GM21381 (cell line): ENCODE data around the gene NTRK3.

Experiments used
- ATAC-seq: cut with Tn5 transposase; IDR thresholded peaks from one replicate; pipeline ENCODE4 v1.9.1; 2021; ENCODE audit warnings: mild to moderate bottlenecking, moderate library complexity; ENCODE audit not compliant: unreplicated experiment

NTRK3 gene

DNA sequence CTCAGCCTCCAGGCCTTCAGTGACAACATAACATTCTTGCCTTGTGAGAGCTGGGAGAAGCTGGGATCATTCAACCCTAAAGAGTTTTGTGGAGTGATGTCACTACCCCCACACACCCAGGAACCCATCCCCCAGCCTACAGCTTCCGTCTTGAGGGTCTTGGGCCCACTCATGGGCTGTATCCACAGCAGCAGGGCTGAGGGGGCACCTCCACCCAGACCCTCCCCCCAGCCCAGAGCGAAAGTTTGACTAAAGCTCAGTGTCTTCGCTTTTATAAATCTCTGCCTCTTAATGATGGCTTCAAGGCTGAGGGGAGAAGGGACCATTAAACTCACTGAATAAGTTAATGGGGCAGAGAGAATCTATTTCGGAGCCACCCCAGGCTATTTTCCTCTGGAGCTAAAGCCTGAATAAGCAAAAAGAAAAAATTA is 23.8 kb downstream of the NTRK3 start:
- no peak for ATAC-seq

DNA sequence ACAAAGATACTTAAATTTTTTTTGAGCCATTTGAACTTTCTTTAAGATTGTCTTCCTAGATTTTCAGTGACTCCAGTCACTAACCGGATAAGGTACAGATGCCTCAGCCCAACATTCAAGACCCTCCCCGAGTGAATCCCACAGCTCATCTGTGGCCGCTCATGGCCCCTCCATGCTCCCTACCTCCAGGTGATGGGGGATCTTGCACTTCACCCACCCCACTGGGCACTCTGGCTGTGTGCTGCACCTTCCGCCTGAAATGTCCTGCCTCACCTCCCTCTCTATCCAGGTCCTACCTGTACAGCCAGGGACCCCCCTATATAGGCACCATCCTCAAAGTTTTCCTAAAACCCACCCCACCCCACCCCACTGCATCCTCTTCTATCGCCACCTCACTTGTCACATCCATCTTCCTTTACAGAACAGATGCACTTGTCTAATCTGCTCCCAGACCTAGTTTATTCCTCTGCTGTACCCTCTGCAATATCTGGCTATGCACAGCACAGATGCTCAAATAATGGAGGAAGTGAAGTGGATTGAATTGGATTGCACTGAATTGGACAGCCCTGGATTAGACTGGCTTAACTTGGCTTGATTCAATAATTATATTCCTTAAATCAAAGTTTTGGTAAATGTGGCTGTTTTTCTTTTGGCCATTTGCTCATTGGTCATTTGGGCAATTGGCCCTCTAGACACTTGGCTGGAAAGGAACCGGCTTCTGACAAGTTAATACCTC is 24.5 kb downstream of the NTRK3 start:
- ATAC-seq = no peak

DNA sequence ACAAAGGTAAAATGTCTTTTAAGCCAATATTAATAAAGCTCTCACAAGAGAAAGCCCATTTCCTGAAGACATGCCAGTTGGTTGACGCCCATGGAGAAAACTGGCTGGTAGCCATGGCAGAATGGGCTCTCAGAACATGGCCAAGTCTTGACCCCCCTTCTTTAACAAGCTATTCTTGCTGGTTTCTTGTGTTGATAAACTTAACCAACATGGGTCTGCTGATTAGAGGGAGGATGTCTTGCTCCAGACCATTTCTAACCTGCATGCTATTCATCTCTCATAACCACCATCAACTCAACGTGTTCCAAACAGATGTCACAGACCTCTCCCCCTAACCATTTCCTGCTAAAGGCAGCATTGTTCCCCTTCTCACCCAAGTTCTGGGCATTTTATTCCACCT is 25.7 kb downstream of the NTRK3 start:
- no peak for ATAC-seq

DNA sequence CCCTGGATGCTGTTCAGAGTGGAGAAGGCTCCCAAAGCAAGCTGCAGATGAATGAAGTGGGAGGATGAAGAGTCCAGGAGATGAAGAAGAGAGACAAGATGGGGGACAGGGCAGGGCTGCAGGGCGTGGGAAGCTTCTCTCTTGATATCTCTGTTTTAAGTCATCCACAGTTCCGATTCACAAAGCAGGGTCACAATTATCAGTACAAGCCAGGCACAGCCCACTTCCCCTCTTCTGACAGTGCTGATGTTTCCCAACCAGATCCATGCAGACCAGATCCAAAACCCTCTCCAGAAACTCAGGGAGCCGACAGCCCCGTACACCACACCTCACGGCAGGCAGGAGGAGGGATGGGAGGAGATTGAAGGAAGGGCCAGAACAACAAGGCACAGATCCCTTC is 31.1 kb downstream of the NTRK3 start:
- ATAC-seq = no peak

DNA sequence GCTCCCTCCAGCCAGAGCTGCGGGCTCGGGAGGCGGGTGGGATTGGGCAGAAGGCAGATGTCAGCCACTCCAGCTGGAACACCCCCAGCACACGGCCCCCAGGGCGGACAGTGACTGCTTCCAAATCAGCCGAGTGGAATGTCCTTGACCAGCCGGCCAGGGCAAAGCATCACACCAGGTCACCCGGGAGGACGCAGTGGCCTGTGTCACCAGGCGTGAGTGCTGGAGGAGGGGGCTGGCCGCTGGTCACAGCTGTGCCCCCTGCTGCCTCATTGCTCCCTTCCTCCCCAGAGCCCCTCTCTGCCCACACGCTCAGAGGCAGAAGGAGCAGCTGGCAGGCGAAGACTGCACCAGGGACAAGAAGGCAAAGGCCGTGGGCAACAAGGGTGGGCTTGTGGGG is 33.5 kb downstream of the NTRK3 start:
- ATAC-seq = no peak

DNA sequence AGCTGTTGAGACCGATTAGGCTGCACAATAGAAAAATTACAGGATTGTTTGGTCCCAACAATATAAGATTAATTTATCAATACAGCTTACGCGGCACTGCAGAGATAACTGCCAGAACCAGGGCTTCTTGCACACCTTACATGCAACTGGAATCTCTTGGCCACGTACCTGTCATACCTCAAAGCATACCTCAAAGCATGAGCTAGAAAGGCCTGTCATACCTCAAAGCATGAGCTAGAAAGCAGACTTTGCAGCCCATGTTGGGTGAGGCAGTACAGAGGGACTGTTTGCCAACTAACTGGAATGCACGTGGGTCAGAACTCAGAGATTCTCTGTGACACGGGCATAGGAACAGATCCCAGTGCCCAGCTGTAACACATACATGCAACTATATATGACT is 34.7 kb downstream of the NTRK3 start:
- no peak for ATAC-seq

DNA sequence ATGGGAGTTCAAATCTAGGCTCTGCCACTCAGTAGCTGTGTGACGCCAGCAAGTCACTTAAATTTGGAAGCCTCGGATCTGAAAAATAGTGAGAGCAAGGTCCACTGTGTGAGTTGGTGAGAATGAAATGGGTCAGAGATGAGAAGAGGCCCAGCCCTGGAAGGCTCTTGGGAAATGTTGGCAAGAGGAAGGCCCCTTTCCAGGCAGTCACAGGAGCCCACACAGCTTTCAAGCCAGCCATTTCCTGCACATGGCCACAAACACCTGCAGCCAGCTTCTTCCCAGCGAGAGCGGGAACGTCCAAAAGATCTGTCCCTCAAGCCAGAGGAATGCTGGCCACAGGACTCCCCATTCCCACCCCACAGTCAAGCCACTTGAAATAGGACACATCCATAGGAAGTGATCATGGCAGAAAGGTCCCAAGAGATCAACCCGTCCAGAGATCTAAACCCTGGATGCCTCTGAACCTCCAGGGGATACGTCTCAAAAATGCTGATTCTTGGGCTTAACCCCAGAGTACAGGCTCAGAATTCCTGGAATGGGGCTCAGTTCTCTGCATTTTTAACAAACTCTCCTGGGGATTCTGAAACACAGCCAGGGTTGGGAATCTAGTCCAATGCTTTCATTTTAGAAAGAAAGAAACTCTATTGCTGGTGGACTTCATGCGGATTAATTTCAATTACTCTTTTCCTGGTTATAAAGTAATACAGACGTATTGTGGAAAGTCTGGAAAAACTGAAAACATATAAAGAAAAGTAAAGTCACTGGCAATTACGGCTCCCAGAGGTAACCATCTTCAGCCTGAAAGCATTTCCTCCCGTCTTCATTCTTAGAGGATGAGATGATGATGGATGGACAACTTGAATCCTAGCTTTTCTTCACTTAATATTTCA is 35.9 kb downstream of the NTRK3 start:
- ATAC-seq = no peak

DNA sequence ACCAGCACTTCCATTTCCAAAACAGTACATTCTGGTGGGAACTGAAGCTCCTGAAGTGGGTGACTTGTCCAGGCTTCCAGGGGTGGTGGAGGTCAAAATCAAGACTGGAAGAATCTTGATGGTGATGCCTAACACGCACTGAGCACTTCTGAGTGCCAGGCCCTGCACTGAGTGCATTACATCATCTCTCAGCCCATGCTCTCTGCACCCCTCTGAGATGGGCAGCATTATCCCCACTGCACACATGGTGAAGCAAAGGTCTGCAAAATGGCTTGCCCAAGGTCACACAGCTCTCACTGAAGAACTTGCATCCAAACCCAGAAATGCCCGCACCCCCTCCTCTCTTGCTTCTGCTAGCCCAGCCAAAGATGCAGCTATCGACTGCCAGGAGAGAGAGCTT is 36.9 kb downstream of the NTRK3 start:
- no peak for ATAC-seq

DNA sequence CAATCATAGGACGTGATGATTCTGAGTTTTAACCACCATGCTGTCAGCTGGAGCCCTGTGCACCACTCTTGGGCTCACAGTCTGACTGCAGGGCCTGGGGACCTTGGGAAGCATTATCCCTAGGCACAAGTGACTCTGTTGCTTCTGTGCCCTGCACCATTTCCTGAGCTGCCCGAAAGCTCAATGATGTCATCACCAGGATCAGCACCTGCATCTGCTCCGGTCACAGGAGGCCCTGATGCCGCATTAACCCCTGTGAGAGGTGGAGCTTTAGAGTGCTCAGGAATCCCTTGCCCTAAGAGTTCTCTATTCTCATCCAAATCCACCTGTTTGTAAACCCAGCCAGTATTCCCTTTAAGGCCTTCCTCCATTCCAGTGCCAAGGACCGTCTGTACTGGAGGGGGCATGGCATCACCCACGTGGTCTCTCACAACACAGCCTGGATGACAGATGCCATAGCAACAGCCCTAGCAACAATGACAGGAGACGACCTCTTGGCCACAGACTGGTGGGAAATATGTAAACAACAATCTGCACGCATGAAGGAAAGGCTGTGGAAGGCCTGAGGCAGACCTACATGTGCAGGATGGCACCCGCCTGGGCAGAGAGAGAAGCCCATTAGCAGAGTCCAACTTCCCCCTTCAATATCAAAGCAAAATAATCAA is 37.9 kb downstream of the NTRK3 start:
- no peak for ATAC-seq

DNA sequence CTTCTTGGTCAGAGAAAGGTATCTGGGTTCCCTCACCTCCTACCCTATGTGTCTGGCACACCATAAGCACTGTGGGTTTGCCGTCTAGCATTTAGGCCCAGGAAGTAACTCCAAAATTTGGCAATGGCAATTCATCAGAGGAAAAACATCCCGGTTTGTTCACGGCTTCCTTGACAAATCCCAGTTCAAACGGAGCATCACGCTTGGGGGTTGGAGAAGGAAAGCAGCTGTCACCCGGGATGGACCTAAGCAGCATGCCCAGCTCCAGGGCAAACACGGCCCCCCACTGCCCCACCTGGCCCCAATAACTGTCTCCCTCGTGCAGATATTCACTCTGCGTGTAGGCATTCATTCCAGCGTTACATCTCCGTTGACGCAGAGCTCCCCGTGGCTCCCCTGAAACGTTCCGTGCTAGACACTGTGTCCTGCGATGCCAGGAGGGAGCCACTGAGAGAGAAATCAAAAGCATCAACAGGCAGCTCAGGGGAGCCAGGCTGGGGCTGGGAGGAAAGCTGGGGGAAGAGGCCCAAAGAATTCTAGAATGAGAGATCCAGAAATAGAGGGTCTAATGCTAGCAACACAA is 41.4 kb downstream of the NTRK3 start:
- ATAC-seq = no peak

DNA sequence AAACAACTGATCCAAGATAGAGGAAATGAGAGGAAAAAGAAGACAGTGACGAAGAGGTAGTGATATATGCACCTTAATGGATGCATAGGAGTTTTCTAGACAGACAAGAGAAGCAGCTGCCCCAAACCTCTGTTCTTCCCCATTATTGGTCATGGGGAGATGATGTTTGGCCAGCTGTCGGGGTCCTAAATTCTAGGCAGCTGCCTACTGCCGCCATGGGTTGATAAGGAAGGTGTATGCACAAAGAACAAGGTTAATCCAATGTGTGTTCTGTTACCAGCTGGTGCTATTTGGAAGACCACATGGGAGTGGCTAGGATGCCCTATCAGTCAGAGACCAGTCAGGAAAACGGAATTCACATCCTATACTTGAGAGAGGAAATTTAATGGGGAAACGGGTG is 47.4 kb downstream of the NTRK3 start:
- ATAC-seq = no peak

DNA sequence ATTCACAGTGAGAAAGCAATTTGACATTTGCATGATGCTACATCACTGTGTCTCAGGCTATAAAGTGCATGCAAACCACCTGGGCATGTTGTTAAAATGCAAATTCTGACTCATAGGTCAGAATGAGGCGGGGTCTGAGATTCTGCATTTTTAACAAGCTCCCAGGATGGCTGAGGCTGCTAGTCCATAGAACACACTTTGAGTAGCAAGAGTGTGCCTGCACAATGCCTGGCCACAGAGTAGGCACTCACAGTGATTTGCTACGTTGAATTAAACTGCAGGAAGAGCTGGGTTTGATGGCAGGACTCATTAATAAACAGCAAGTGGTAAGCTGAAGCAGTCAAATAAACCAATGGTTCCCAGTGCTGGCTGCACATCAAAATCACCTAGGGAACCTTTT is 48.1 kb downstream of the NTRK3 start:
- no peak for ATAC-seq

DNA sequence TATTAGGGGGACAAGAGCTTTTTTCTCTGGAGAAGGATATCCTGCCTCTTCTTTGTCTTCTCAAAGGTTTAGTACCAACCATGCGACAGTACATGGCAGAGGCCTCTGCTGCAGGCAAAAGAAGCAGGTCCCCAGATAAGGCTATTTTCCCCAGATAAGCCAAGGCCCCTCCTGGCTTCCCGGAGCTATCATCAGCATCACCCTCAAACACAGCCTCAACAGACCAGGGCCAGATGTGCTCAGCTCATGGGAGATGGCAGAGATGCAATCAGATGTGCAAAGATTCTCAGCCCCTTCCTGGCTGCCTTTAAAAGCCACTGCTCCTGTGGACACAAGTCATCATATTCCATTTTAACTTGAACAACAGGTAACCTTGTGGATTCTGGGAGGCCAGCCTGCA is 49.0 kb downstream of the NTRK3 start:
- ATAC-seq = no peak

DNA sequence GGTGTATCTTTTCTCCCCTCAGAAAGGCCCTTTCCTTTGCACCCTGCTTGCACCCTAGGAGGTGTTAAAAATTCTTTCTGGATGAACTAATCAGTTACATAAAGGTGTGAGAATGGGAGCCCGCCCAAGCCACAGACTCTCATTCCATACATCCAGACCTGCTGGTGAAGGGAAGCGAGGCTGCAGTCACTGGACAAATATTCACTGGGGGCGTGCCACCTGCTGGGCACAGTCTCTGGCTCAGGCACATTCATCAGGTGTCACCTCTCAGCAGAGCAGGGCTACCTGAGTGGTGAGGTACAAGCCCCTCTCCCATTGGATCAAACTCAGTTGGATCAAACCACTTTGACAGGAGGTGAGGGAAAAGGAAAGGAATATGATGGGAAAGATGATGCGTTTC is 52.0 kb downstream of the NTRK3 start:
- no peak for ATAC-seq

DNA sequence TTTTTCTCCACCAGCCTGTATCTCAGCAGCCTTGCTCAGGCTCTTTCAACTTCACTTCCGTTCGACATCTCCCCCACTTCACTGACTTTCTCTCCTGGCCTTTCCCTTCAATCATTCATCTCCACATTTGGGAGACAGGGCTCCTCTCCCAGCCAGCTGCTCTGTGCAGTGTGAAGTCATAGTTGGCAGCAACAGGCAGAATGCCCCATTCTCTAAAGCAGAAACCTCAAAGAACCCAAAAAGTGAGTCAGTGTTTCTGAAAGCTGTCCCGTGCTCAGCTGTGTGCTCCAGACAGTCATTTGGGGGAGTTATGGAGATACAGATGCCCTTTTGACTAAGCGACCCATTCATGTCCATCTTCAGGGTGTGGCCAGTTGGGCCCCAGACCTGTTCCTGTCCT is 54.3 kb downstream of the NTRK3 start:
- ATAC-seq = no peak

DNA sequence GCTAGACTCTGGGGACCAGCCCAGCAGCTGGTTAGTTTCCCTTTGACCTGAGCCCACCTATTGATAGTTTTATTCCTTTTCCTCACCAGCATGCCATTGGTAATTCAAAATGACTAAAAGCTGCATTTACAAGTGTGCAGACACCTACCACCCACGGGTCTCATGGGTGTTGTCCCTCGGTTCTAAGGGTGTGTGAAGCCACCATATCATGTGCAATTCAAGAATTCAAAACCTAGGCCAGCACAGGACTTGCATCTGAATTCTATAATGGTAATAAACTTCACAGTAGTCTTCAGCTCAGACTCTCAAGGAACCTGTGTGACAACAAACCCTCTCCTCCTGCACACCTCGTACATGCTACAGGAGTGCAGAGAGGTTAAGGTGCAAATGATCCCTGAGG is 55.3 kb downstream of the NTRK3 start:
- no peak for ATAC-seq

DNA sequence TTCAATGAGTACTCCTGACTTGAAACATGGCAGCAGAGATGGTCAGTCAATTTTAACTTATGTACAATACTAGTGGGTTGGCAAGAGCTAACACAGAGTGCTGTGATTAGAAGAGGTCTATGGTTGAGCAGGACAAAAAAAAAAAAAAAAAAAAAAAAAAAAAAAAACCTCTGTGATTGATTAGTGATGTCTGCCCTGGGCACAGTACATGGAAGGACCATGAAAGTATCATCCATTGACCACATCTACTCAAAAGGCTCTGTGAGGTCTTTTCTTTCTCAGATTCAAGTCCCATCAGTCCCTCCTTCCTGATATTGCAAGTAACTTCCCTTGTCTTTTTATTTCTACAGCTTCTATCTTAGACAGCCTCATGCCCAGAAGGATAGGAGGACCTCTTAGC is 59.6 kb downstream of the NTRK3 start:
- ATAC-seq = no peak

DNA sequence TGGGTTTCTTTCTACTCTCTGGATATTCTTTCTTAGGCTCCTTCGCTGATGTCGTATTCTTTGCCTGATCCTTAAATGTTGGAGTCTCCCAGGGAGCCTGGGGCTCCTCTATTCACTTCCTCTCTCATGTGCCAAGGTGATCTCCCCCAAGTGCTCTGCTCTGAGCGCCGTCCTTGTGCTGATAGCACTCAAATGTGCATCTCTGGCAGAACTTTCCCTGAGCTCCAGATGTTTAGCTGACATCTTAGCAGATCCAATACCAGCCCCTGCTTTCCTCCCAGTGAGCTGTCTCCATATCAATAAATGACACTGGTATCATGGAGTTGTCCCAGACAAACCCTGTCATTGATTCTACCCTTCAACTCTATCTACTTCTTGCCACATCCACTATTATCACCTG is 62.4 kb downstream of the NTRK3 start:
- ATAC-seq = no peak

DNA sequence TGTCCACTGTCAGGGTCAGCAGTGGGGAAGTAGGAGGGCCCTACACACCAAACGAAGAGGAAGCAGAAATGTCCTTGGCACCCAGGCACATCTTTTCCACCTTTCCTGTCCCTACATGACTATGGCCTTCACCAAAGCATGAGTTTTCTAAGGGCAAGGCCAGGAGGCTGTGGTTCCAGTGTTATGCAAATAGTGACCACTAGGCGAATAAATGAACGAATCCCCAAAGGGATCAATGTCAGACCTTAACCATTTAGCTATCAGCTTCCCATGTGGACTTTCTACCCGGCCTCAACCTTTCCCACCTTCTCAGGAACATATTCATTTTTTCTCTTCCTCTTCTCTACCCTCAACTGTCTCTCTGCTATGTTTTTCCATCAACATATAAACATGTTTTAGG is 63.1 kb downstream of the NTRK3 start:
- ATAC-seq = no peak

DNA sequence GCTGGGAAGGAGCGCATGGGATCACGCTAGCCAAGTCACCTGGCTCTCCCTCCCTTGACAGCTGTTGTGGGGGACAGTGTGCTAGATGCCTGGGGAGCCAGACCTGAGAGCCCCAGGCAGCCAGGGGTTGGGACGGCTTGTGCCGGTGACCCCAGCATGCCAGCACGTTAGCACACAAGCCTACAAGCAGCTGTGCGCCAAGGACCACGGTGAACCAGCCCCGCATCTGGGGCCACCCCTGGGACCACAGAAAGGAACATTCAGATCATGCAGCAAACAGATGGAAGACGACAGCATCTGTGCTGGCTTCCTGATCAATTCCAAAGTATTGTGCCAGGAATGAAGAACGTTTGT is 64.8 kb downstream of the NTRK3 start:
- no peak for ATAC-seq

DNA sequence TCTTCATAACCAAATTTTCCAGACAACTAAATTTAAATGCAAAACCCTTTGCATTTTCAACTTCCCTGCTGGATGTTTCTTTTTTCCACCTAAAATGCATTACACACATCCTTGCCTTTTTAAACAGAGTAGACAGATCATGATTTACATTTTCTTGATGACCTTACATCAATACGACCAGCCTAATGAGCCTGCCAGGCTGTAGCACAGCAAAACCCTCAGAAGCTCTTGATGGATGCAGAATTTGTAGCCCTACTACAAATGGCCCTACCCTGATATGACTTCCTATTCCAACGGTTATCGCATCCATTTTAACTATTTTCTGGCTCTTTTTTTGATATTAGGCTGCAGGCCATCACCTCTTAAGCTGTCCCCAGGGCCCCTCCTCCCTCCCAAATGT is 66.3 kb downstream of the NTRK3 start:
- no peak for ATAC-seq

DNA sequence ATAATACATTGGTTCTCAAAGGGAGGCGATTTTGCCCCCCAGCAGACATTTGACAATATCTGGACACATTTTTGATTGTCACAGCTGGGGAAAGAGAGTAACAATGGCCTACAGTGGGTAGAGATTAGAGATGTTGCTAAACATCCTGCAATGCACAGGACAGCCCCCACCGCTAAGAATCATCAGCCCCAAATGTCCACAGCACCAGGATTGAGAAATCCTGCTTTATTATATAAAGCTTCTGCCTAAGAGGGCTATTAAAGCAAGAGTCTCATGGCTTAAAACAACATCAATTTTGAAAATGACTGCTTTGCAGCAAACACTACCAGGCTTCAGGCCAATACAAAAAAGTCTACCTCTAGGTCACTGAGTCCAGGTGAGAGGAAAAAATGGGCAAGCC is 68.2 kb downstream of the NTRK3 start:
- no peak for ATAC-seq
